T47D (cell line): ENCODE measurements around the gene CUL9.
A peak's percentile ranks its signal among the peaks of the same experiment; 100 is the strongest.
"Not testable (repeated sequence)": the region's sequence is repeated elsewhere in the genome, so short reads cannot be mapped to it uniquely, and the experiment has no call there.

Source experiments
- DNase-seq, 2 experiments: peaks; one replicate each; pipeline versions ENCODE4 v3.0.0 to v3.0.0-alpha.2; 2011 to 2012; ENCODE audit warnings: low read depth in 1 of 2, low spot score in 1 of 2
- JUND ChIP-seq: IDR thresholded peaks from 2 replicates; pipeline ENCODE4 v1.6.1; 2012; ENCODE audit warnings: low read depth
- in situ Hi-C: cut with HindIII; loops from 2 replicates; pipeline ENCODE4 v1.10.0; 2016; ENCODE audit warnings: low sequenced_read_pairs, low pct_unique_long_range_greater_than_20kb

CUL9 gene

DNA sequence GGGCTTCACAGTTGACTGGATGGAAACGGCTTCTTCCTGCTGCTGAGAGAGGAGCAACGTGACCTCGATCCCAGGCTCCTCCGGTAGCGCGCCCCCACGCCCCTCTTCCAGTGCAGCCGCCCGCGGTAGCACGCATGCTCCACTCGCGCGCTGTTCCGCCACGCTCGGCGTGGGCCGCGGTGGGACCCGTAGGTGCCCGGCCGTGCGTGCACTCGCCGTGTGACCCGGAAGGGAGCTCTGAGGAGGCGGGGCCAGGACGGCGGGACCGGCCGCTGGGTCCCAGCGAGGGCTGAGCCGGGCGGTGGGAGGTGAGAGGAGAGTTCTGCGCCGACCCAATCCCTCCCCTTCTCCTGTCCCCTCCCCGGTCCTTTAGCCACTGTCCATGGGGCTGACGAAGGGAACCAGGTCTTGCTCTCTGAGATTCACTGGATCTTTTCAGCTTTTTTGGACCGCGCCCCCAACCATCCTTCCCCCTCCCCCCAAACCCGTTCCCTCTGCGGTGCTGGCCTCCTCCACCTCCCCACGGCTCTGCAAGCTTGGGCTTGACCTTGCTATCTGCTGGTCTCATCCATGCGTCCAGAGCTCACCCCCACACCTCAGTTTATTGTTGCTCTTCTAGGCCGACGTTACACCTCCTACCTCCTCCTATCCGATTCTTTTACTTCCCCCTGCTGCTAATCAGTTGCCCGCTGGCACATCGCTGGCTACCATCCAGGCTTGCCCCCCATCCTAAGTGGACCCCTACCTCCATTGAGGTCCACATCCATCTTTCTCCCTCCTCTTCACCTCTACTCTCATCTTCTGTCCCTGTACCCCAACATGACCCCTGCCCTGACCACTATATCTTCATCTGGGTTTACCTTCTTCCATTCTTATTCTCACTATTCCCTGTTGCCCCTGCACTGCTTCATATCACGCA lies at the start of gene CUL9:
Gene CUL9, plus strand, starts transcription at position 255 of the 919 bp plus-strand sequence. CDS start 2,115 bp downstream, outside the sequence.
- in situ Hi-C loops, result no loop called here
- DNase-seq, result peak; percentile 77 to 82
- no peak for TF ChIP-seq JUND

DNA sequence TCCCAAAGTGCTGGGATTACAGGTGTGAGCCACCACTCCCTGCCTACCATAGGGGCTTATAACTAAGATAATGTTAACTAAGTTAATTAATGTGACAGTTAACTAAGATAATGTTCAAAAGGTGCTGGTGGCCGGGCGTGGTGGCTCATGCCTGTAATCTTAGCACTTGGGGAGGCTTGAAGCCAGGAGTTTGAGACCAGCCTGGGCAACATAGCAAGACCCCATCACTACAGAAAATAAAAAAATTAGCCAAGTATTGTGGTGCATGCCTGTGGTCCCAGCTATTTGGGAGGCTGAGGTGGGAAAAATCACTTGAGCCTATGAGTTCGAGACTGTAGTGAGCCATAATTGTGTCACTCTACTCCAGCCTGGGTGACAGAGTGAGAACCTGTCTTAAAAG lies 43.7 kb upstream of the CUL9 start:
- no peak for DNase-seq
- in situ Hi-C loops, result no loop called here
- TF ChIP-seq JUND, result no peak

DNA sequence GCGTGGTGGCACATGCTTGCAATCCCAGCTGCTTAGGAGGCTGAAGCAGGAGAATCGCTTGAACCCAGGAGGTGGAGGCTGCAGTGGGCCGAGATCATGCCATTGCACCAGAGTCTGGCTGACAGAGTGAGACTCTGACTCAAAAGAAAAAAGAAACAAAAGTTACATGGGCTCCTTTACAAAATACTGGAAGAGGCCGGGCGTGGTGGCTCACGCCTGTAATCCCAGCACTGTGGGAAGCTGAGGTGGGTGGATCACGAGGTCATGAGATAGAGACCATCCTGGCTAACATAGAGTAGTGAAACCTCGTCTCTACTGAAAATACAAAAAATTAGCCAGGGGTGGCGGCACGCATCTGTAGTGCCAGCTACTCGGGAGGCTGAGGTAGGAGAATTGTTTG lies 42.0 kb upstream of the CUL9 start:
- in situ Hi-C loops, DNase-seq: not testable (repeated sequence)

DNA sequence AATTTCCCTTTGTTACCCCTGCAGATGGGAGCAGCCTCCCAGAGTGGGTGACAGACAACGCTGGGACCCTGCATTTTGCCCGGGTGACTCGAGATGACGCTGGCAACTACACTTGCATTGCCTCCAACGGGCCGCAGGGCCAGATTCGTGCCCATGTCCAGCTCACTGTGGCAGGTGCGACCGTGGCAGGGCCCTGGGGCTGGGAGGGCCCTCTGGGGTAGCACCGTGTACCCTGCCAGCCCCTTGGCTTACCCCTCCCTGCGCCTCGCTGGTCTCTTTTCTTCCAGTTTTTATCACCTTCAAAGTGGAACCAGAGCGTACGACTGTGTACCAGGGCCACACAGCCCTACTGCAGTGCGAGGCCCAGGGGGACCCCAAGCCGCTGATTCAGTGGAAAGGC lies 40.4 kb upstream of the CUL9 start:
- in situ Hi-C loops, result no loop called here
- TF ChIP-seq JUND, result no peak
- DNase-seq, result no peak

DNA sequence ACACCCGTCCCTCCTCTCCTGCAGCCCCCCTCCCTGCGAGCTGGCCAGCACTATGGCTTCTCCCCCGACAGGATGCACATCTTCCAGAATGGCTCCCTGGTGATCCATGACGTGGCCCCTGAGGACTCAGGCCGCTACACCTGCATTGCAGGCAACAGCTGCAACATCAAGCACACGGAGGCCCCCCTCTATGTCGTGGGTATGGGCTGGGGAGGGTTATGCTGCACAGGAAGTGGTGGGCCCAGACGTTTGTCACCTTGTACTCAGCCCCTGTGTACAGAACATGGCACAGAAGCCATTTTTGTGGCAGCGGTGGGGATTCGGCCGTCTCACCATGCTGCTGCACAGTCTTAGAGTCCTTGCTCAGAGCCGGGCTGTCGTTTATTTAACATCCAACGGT lies 39.9 kb upstream of the CUL9 start:
- TF ChIP-seq JUND, result no peak

DNA sequence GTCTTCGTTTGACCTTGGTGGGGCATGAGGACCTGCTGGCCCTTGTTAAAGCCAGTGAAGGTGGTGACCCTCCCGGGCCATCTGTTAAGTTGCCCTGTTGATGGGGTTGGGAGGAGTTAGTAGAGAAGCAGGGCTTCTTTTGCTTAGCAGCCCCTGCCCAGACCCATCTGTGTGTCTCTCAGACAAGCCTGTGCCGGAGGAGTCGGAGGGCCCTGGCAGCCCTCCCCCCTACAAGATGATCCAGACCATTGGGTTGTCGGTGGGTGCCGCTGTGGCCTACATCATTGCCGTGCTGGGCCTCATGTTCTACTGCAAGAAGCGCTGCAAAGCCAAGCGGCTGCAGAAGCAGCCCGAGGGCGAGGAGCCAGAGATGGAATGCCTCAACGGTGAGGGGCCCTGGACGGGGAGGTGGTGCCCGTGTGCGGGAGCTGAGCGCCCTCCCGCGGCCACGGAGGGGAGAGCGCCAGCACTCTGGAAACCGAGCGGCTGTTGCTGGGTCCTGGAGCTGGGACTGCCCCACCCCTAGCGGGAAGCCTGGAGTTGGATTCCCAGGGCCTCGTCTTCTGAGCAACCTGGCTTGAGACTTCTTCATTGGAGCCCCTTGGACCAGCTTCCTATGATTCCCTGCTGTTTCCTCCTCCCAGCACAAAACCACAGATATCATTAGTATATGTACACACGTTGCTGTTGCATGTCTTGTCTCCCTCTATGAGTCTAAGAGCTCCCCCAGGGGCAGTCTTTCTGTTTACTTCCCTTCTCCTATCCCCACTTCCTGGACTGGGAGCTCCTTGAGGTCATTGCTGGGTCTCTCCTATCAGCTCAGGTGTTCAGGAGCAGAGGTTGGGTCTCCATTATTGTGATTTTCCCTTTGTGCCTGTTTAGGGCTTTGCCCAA lies 38.5 kb upstream of the CUL9 start:
- TF ChIP-seq JUND, result no peak
- peak; percentile 83 to 92 for DNase-seq
- in situ Hi-C loops, result no loop called here

More for the DNA sequence above, 39.9 kb upstream of the CUL9 start:
- no peak for DNase-seq
- in situ Hi-C loops, result no loop called here

DNA sequence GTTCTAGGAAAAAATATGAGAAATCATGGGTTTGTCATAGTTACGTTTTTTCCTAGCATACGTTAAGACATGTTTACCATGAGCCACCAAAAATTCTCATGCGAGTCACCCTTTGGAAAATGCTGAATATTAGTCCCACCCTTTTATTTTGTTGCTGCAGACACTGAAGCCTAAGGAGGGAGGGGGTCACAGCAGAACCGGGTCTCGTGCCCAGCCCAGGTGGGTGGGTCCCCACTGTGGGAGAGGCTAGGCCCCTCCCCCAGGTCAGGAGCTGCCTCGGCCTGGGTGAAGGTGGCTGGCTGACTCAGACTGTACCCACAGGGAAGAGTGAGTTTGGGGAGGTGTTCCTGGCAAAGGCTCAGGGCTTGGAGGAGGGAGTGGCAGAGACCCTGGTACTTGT lies 37.1 kb upstream of the CUL9 start:
- TF ChIP-seq JUND, result no peak
- in situ Hi-C loops, result no loop called here
- DNase-seq, result no peak

DNA sequence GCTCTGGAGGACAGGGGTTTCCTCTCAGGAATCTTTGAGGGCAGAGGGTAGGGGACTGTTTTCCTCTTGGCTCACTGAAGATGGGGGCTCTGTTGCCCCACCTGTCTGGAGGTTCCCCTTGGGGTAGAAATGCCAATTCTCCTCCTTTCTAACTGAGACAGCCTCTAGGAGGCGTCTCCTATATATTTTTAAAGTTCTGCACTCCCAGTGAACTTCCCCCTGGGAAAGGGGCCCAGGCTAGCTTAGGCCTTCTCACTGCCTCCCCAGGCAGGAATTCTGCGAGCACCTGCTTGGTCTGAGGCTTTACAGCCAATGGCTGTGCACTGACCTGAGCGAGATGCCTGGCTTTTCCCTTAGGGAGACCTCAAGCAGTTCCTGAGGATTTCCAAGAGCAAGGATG lies 35.7 kb upstream of the CUL9 start:
- in situ Hi-C loops, result no loop called here
- DNase-seq, result no peak

DNA sequence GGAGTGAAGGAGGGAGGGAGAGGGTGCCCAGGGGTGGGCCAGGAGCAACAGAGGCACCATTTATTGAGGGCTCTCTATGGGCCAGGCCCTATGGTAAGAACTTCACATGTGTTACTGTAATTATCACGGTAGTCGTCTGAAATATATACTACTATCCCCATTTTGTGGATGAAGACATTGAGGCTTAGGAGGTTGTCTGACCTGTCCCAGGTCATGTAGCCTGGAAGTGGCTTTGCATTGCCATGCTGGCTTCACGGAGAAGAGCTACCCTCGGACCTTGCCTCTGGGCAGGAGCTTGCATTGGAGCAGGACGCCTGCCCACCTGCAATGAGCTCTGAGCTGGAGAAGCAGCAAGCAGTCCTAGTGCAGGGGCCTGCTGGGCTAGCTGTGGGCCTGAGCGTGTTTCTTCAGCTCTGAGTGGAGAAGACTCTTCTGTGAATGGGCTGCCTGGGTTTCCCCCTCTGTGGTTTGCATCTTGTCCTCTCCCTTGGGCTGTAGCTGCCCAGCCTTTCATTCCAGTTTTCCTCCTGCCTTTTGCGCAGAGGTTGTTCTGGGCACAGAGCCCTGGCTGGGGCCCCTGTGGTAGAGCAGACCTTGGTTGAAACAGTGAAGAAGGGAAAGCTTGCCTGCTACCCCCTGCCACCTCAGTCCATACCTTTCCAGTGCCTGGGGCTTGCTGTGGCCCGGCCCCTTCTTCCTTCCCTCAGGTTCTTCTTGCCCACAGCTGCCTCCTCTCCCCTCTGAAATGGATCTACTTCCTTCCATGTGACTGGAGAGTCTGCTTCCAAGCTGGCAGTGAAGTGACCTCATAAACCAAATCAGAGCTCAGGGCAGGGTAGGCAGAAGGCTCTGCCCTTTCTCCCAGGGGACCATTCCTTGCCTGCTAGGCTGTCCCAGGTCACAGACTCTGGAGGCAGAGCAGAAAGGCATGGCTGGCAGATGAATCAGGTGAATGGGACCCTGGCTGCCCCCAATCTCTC lies 35.0 kb upstream of the CUL9 start:
- TF ChIP-seq JUND, result no peak
- no peak for DNase-seq
- in situ Hi-C loops, result no loop called here

More for the DNA sequence above, 35.7 kb upstream of the CUL9 start:
- TF ChIP-seq JUND, result no peak

DNA sequence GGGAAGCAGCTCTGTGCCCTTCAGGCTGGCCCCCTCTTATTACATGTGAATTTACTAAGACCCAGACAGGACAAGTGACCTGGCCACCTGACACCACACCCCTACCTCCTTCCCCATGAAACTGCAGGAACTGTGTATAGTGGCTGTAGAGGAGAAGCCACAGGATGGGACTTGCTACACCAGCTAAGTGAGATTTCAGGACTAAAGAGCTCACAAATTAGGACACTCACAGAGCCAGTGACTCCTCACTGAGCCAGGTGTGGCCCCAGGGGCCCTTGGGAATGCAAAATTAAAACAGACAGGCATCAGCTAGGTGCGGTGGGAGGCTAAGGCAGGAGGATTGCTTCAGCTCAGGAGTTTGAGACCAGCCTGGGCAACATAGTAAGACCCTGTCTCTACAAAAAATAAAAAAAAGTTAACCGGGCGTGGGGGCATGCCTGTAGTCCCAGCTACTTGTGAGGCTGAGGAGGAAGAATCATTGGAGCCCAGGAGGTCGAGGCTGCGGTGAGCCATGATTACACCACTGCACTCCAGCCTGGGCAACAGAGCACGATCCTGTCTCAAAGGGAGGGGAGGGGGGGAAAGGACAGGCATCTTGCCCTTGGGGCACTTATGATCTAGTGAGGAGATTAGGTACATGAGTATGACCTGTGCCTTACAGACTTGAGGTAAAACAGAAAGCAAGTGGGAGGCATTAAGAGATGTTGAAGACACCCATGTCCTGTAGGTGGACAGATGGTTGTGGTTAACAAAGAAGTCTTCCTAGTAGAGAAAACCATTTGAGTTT lies 34.1 kb upstream of the CUL9 start:
- in situ Hi-C loops, result no loop called here
- no peak for DNase-seq
- TF ChIP-seq JUND, result no peak

DNA sequence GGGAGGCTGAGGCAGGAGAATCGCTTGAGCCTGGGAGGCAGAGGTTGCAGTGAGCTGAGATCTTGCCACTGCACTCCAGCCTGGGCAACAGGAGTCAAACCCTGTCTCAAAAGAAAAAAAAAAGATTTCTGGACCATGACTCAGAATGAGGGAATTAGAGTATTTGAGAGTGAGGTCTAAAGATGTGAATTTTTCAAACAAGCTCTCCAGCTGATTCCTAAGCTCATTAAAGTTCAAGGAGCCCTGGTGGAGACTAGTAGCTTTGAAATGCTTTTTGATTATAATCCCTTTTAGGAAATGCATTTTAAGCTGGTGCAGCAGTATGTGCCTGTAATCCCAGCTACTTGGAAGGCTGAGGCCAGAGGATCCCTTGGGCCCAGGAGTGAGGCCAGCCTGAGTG lies 32.7 kb upstream of the CUL9 start:
- DNase-seq, result no peak
- in situ Hi-C loops, result no loop called here
- TF ChIP-seq JUND, result no peak
